Activated CD4-positive, alpha-beta T cell treated with anti-CD3 and anti-CD28 coated beads for 48 hours (primary cell): ENCODE measurements around the gene ADIPOQ.
A peak's percentile ranks its signal among the peaks of the same experiment; 100 is the strongest.
"Not testable (repeated sequence)": the region's sequence is repeated elsewhere in the genome, so short reads cannot be mapped to it uniquely, and the experiment has no call there.

Experiments used
- DNase-seq: peaks from one replicate; pipeline ENCODE4 v3.0.0-alpha.2; 2020

The ADIPOQ gene

GRCh38 chr3:186873796-186874195 lies 31.3 kb downstream of the ADIPOQ start:
- DNase-seq, result not testable (repeated sequence)

DNA sequence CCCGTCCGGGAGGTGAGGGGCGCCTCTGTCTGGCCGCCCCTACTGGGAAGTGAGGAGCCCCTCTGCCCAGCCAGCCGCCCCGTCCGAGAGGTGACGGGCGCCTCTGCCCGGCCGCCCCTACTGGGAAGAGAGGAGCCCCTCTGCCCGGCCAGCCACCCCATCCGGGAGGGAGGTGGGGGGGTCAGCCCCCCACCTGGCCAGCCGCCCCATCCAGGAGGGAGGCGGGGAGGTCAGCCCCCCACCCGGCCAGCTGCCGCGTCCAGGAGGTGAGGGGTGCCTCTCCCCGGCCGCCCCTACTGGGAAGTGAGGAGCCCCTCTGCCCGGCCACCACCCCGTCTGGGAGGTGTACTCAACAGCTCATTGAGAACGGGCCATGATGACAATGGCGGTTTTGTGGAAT lies 31.7 kb downstream of the ADIPOQ start:
- DNase-seq, result not testable (repeated sequence)

- DNase-seq, result not testable (repeated sequence)
These were observed 32.3 kb downstream of the ADIPOQ start for GRCh38 chr3:186874841-186875240.

DNA sequence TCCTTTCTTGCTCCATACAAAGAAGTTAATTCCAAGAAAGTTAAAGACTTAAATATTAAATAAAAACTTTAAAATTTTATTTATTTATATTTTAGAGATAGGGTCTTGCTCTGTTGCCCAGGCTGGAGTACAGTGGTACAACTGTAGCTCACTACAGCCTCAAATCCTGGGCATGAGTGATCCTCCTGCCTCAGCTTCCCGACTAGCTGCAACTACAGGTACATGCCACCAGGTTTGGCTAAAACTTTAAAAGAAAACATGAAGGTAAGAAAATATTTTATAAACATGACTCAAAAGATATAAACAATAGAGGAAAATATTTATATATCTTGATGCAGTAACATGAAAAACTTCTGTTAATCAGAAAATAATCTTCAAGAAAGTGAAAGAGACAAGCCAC lies 33.2 kb downstream of the ADIPOQ start:
- DNase-seq, result no peak

DNA sequence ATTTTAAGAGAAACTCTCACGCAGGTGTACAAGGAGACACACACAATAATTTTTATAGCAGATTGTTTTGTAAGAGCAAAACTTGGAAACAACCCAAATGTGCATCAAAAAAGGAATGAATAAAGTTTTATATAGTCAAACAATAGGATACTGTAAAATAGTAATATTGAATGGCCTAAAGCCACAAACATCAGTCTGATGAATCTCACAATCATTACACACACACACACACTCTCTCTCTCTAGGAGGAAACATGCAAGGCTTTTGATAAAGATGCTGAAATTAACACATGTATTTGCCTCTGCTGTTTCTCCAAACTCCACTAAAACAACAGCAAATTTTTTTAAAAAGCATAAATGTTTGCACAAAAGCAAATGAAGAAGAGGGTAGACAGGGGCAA lies 37.3 kb downstream of the ADIPOQ start:
- DNase-seq, result no peak

DNA sequence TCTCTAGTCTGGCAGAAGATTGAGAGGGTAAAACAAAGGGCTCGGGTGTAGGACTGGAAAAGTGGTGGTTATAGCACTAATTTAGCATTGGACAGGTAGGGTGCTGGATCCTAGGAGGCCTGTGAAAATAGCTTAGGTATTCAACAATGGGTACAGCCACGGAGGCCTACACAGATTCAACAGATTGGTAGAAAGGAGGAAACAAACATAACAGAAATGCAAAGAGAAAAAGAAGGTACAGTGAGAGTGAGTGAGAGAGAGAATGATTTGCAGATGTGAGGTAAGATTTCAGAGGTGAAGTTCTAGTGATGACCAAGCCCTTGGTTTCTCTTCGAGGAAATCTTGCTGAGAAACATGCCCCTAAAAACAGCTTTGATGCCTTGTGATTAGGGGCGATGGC lies 37.9 kb downstream of the ADIPOQ start:
- DNase-seq, result no peak

DNA sequence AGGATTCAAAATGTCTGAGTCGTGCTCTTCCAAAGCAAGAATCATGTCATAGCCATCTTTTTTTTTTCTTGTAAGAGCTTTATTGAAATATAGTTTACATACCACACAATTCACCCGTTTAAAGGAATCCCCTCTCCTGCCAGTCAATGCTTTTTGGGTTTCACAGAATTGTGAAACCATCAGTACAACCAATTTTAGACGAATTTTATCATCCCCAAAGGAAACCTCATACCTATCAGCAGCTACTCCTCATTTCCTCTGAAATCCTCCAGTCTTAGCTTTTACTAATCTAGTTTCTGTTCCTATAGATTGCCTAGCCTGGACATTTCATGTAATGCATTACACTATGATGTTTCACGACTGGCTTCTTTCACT lies 39.6 kb downstream of the ADIPOQ start:
- no peak for DNase-seq

GRCh38 chr3:186882881-186883685 lies 40.6 kb downstream of the ADIPOQ start:
- peak; percentile 77 for DNase-seq

DNA sequence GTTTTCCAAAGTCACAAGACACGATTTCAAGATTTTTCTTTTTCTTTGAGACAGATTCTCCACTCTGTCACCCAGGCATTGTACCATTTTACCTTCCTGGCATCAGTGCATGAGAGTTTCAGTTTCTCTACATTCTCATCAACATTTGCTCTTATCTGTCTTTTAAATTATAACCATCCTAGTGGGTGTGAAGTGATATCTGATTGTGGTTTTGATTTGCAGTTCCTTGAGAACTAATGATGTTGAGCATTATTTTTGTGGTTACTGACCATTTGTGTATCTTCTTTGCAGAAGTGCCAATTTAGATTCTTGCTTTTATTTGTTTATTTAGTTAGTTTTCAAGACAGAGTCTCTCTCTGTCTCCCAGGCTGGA lies 41.2 kb downstream of the ADIPOQ start:
- no peak for DNase-seq

DNA sequence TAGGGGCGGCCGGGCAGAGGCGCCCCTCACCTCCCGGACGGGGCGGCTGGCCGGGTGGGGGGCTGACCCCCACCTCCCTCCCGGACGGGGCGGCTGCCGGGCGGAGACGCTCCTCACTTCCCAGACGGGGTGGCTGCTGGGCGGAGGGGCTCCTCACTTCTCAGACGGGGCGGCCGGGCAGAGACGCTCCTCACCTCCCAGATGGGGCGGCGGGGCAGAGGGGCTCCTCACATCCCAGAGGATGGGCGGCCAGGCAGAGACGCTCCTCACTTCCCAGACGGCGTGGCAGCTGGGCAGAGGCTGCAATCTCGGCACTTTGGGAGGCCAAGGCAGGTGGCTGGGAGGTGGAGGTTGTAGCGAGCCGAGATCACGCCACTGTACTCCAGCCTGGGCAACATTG lies 42.4 kb downstream of the ADIPOQ start:
- not testable (repeated sequence) for DNase-seq

DNA sequence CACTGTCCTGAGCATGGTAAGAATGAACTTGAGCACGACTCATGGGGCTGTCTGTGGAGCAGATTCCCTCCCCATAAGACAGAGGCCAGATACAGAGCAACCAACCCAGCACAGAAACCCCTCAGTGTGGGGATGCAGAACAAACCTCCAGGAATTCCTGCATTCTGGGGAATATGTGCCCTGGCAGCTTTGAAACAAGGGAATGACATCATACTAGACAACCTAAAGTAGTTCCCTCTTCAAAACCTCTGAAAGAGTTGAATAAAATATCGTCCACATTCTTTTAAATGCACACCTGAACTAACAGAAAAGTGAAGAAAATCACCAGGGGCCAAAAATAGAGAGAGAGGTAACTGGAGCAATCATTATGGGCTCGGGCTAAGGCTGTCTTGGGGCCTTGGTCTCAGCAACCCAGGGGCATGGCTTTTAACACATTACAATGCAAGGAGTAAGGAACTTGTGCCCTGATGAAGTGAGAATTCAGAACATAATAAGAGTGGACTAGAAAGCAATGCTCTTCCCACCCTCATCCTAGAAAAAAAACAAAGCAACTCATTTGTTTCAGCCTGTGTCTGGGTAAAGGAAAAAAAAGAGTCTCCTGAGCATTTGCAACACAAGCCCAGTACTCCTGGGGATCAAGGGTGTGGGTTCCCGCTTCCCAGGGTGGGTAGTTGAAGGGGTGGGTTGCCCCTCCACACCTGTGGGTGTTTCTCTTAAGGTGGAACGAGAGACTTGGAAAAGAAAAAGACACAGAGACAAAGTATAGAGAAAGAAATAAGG lies 43.9 kb downstream of the ADIPOQ start:
- no peak for DNase-seq

DNA sequence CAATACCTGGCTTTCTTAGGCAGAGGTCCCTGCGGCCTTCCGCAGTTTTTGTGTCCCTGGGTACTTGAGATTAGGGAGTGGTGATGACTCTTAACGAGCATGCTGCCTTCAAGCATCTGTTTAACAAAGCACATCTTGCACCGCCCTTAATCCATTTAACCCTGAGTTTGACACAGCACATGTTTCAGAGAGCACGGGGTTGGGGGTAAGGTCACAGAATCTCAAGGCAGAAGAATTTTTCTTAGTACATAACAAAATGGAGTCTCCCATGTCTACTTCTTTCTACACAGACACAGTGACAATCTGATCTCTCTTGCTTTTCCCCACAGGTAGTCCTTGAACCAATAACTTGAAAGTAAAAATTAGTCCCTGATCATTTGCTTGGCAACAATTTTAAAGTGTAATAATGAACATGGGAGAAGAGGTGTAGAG lies 45.0 kb downstream of the ADIPOQ start:
- not testable (repeated sequence) for DNase-seq

- DNase-seq, result no peak
These were observed 46.1 kb downstream of the ADIPOQ start for GRCh38 chr3:186888569-186888968.

DNA sequence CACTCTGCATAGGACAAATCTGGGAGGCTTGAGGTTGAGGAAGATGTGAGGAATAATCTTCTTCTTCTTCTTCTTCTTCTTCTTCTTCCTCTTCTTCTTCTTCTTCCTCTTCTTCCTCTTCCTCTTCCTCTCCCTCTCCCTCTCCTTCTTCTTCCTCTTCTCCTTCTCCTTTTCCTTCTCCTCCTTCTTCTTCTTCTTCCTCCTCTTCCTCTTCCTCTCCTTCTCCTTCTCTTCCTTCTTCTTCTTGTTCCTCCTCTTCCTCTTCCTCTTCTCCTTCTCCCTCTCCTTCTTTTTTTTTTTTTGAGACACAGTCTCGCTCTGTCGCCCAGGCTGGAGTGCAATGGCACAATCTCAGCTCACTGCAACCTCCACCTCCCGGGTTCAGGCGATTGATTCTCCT lies 47.2 kb downstream of the ADIPOQ start:
- DNase-seq, result not testable (repeated sequence)

- DNase-seq, result no peak
These were observed 48.4 kb downstream of the ADIPOQ start for GRCh38 chr3:186890911-186891310.

DNA sequence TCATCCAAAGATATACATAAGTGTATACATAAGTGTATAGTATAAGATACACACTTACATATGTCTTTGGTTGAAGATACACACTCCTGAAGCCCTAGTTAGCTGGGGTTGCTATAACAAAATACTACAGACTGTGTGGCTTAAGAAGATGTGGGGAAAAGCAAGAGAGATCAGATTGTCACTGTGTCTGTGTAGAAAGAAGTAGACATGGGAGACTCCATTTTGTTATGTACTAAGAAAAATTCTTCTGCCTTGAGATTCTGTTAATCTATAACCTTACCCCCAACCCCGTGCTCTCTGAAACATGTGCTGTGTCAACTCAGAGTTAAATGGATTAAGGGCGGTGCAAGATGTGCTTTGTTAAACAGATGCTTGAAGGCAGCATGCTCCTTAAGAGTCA lies 50.6 kb downstream of the ADIPOQ start:
- DNase-seq, result not testable (repeated sequence)

- DNase-seq, result no peak
These were observed 52.9 kb downstream of the ADIPOQ start for GRCh38 chr3:186895406-186895805.

- DNase-seq, result no peak
These were observed 53.5 kb downstream of the ADIPOQ start for GRCh38 chr3:186896006-186896405.

- no peak for DNase-seq
These were observed 54.4 kb downstream of the ADIPOQ start for GRCh38 chr3:186896875-186897274.

GRCh38 chr3:186901135-186901734 lies 58.7 kb downstream of the ADIPOQ start:
- DNase-seq, result no peak

DNA sequence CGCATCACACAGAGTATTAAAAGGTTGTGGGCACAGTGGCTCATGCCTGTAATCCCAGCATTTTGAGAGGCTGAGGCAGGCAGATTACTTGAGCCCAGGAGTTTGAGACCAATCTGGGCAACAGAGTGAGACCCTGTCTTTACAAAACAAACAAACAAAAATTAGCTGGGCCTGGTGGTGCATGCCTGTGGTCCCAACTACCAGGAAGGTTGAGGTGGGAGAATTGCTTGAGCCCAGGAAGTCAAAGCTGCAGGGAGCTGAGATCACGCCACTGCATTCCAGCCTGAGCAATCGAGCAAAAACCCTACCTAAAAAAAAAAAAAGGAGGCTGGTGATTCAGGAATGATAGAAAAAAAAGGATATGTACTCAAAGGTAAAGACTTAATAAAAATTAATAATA lies 59.6 kb downstream of the ADIPOQ start:
- DNase-seq, result no peak

GRCh38 chr3:186902713-186903112 lies 60.2 kb downstream of the ADIPOQ start:
- DNase-seq, result no peak

DNA sequence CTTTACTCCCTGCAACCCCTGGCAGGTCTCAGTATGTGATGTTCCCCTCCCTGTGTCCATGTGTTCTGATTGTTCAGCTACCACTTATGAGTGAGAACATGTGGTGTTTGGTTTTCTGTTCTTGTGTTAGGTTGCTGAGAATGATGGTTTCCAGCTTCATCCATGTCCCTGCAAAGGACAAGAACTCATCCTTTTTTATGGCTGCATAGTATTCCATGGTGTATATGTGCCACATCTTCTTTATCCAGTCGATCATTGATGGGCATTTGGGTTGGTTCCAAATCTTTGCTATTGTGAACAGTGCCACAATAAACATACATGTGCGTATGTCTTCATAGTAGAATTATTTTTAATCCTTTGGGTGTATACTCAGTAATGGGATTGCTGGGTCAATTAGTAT lies 61.2 kb downstream of the ADIPOQ start:
- DNase-seq, result not testable (repeated sequence)

GRCh38 chr3:186907075-186907474 lies 64.6 kb downstream of the ADIPOQ start:
- DNase-seq, result not testable (repeated sequence)
